ENCODE measurements around the gene FAM3C.

GRCh38 chr7:121301446-121302213 is 94.5 kb downstream of the FAM3C start:
- no peak for TF ChIP-seq CTCF (IDR thresholded peaks at IDR 0.05; ENCODE audit: borderline replicate concordance, extremely low read depth, low read length, poor library complexity, severe bottlenecking)
- no peak for TF ChIP-seq EZH2 (IDR thresholded peaks at IDR 0.05; ENCODE audit: borderline replicate concordance, low read depth, low read length, severe bottlenecking)

Measured in DND-41 (cell line).